HG02759 (cell line): ENCODE results near the gene NINL.
"Not testable (repeated sequence)": the region's sequence is repeated elsewhere in the genome, so short reads cannot be mapped to it uniquely, and the experiment has no call there.

Experiments used
- ATAC-seq: cut with Tn5 transposase; IDR thresholded peaks from one replicate; pipeline ENCODE4 v1.9.1; 2021; ENCODE audit warnings: mild to moderate bottlenecking, moderate library complexity; ENCODE audit not compliant: unreplicated experiment

The NINL gene

GRCh38 chr20:25487975-25488374, 97.4 kb downstream of the NINL start:
- no peak for ATAC-seq

GRCh38 chr20:25487306-25487705, 98.0 kb downstream of the NINL start:
- no peak for ATAC-seq

- peak; percentile 45 for ATAC-seq
Observed at GRCh38 chr20:25486377-25486776, 99.0 kb downstream of the NINL start.

- ATAC-seq, result no peak
Observed at GRCh38 chr20:25485872-25486271, 99.5 kb downstream of the NINL start.

GRCh38 chr20:25484911-25485511, 100.3 kb downstream of the NINL start:
- no peak for ATAC-seq

GRCh38 chr20:25484224-25484846, 101.0 kb downstream of the NINL start:
- no peak for ATAC-seq

GRCh38 chr20:25483431-25484132, 101.7 kb downstream of the NINL start:
- no peak for ATAC-seq

- no peak for ATAC-seq
Observed at GRCh38 chr20:25481918-25482253, 103.4 kb downstream of the NINL start.

GRCh38 chr20:25481235-25481917, 104.0 kb downstream of the NINL start:
- no peak for ATAC-seq

- ATAC-seq, result no peak
Observed at GRCh38 chr20:25480797-25481196, 104.5 kb downstream of the NINL start.

GRCh38 chr20:25480156-25480555, 105.2 kb downstream of the NINL start:
- ATAC-seq, result no peak

GRCh38 chr20:25479638-25480037, 105.7 kb downstream of the NINL start:
- no peak for ATAC-seq

- no peak for ATAC-seq
Observed at GRCh38 chr20:25478889-25479568, 106.3 kb downstream of the NINL start.

GRCh38 chr20:25477014-25477882, 108.1 kb downstream of the NINL start:
- ATAC-seq, result no peak

GRCh38 chr20:25476106-25477013, 109.0 kb downstream of the NINL start:
- ATAC-seq, result no peak

GRCh38 chr20:25473297-25473696, 112.0 kb downstream of the NINL start:
- not testable (repeated sequence) for ATAC-seq

GRCh38 chr20:25471020-25471419, 114.3 kb downstream of the NINL start:
- ATAC-seq, result no peak

- peak; percentile 70 for ATAC-seq
Observed at GRCh38 chr20:25470045-25470444, 115.3 kb downstream of the NINL start.

- ATAC-seq, result no peak
Observed at GRCh38 chr20:25469558-25469957, 115.8 kb downstream of the NINL start.
